Fibroblast of lung (primary cell): ENCODE results near the gene ATXN7L2. TPM values are rescaled to one million over a fixed set of nuclear protein-coding genes. Genes with fewer than 3 reads are reported as not detected.

Experiments used
- DNase-seq, 2 donors: peaks; one replicate each; pipeline versions ENCODE4 v3.0.0 to v3.0.0-alpha.2; 2010; ENCODE audit warnings: low read depth in 2 of 2
- H2AFZ ChIP-seq: 2 replicates; pipeline ENCODE4 v1.5.1; 2012; ENCODE audit warnings: low read length, control low read depth, inconsistent platforms
- H3K27ac ChIP-seq: 2 replicates; pipeline ENCODE4 v1.5.1; 2011; ENCODE audit warnings: low read length, control low read depth; ENCODE audit not compliant: insufficient read depth
- H3K27me3 ChIP-seq: 2 replicates; pipeline ENCODE4 v1.5.1; 2011; ENCODE audit warnings: mild to moderate bottlenecking, low read length; ENCODE audit not compliant: control insufficient read depth, insufficient read depth
- H3K36me3 ChIP-seq: 2 replicates; pipeline ENCODE4 v1.5.1; 2011; ENCODE audit warnings: low read length; ENCODE audit not compliant: control insufficient read depth, insufficient read depth
- H3K4me1 ChIP-seq: 2 replicates; pipeline ENCODE4 v1.5.1; 2011; ENCODE audit warnings: low read length; ENCODE audit not compliant: control insufficient read depth, insufficient read depth; ENCODE audit errors: extremely low read depth
- H3K4me2 ChIP-seq: 2 replicates; pipeline ENCODE4 v1.5.1; 2011; ENCODE audit warnings: low read length, control low read depth; ENCODE audit not compliant: insufficient read depth; ENCODE audit errors: extremely low read depth
- H3K4me3 ChIP-seq, 4 experiments: fragments of 200-600 bp in 1 of 4; sonication (generic) in 1 of 4; replicated peaks in 1 of 4; 2 replicates each; pipeline ENCODE4 v1.5.1; 2011 to 2016; ENCODE audit warnings: low read length in 4 of 4, low read depth in 3 of 4, mild to moderate bottlenecking in 3 of 4, control low read depth in 2 of 4, inconsistent platforms in 1 of 4, mixed read lengths in 1 of 4; ENCODE audit not compliant: insufficient read depth in 1 of 4; ENCODE audit errors: control extremely low read depth in 1 of 4
- H3K79me2 ChIP-seq: 2 replicates; pipeline ENCODE4 v1.5.1; 2012; ENCODE audit warnings: mild to moderate bottlenecking, low read length, inconsistent platforms; ENCODE audit not compliant: control insufficient read depth, insufficient read depth
- H3K9ac ChIP-seq: 2 replicates; pipeline ENCODE4 v1.5.1; 2011; ENCODE audit warnings: mild to moderate bottlenecking, low read length, control low read depth; ENCODE audit not compliant: insufficient read depth
- H3K9me3 ChIP-seq: 2 replicates; pipeline ENCODE4 v1.5.1; 2012; ENCODE audit warnings: low read depth, low read length; ENCODE audit not compliant: control insufficient read depth, insufficient read depth
- H4K20me1 ChIP-seq: 2 replicates; pipeline ENCODE4 v1.5.1; 2011; ENCODE audit warnings: low read length; ENCODE audit not compliant: control insufficient read depth, insufficient read depth; ENCODE audit errors: extremely low read depth
- EZH2 ChIP-seq: IDR thresholded peaks from 2 replicates; pipeline ENCODE4 v1.5.1; 2012; ENCODE audit warnings: low read length, control low read depth, mild to moderate bottlenecking; ENCODE audit errors: missing control alignments
- polyA plus RNA-seq, 2 donors: library from polyadenylated mRNA; depleted of rRNA in 1 of 2; stranded (reverse) in 1 of 2; unstranded in 1 of 2; fragments of >200 nt; gene quantifications; 2 replicates each; pipeline ENCODE4 v1.2.1, GENCODE V29; 2011 to 2012; ENCODE audit warnings: missing spikeins in 1 of 2
- total RNA-seq: library from RNA; depleted of rRNA; stranded (reverse); fragments of >200 nt; gene quantifications from 2 replicates; pipeline ENCODE4 v1.2.1, GENCODE V29; 2014
- TF ChIP-seq, protein P1 (sequence below), 2 donors: IDR thresholded peaks in 1 of 2; conservative IDR thresholded peaks in 1 of 2; 1 replicate in 1 of 2; 2 replicates in 1 of 2; pipeline ENCODE4 v1.5.1; 2011 to 2012; ENCODE audit warnings: low read length in 2 of 2, control low read depth in 1 of 2, inconsistent platforms in 1 of 2, low read depth in 1 of 2, mild to moderate bottlenecking in 1 of 2

Gene ATXN7L2
- total and polyA plus RNA-seq, 2 donors (not counting 1 experiment from before 2014, with no cell fraction given), result 0.86 to 2.0 TPM

DNA sequence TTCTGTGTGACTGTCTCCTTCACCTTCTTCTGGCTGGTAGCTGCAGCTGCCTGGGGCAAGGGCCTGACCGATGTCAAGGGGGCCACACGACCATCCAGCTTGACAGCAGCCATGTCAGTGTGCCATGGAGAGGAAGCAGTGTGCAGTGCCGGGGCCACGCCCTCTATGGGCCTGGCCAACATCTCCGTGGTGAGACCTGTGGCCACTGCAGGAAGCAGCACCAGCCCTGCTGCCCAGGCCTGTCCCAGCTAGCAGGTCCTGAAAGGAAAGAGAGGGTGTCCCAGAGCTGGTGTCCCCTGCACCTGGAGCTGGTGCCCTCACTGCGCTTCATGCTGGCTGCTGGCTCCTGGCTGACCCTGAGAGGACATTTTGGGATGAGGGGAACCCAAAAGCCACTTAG is 5.9 kb upstream of the ATXN7L2 start:
- Histone ChIP-seq H3K36me3 (no peaks in the 10 kb centered on the region), H3K27ac (no peak overlapping the region), H3K9me3 (no peaks in the 10 kb centered on the region), H3K9ac (no peak overlapping the region), H3K79me2 (no peaks in the 10 kb centered on the region), H3K4me3 (no peak overlapping the region), H4K20me1 (no peaks in the 10 kb centered on the region), H2AFZ (no peak overlapping the region), H3K4me1 (no peaks in the 10 kb centered on the region), H3K27me3 (peaks cover 12% of the 10 kb centered on the region), H3K4me2 (no peak overlapping the region)
- TF ChIP-seq, protein P1, sequence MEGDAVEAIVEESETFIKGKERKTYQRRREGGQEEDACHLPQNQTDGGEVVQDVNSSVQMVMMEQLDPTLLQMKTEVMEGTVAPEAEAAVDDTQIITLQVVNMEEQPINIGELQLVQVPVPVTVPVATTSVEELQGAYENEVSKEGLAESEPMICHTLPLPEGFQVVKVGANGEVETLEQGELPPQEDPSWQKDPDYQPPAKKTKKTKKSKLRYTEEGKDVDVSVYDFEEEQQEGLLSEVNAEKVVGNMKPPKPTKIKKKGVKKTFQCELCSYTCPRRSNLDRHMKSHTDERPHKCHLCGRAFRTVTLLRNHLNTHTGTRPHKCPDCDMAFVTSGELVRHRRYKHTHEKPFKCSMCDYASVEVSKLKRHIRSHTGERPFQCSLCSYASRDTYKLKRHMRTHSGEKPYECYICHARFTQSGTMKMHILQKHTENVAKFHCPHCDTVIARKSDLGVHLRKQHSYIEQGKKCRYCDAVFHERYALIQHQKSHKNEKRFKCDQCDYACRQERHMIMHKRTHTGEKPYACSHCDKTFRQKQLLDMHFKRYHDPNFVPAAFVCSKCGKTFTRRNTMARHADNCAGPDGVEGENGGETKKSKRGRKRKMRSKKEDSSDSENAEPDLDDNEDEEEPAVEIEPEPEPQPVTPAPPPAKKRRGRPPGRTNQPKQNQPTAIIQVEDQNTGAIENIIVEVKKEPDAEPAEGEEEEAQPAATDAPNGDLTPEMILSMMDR (conservative IDR thresholded peaks at IDR 0.05 in 1 of 2, IDR thresholded peaks at IDR 0.05 in 1 of 2; ENCODE audit: low read depth in 1 of 2, low read length in 2 of 2), result no peak
- no peak for TF ChIP-seq EZH2
- DNase-seq, result no peak

DNA sequence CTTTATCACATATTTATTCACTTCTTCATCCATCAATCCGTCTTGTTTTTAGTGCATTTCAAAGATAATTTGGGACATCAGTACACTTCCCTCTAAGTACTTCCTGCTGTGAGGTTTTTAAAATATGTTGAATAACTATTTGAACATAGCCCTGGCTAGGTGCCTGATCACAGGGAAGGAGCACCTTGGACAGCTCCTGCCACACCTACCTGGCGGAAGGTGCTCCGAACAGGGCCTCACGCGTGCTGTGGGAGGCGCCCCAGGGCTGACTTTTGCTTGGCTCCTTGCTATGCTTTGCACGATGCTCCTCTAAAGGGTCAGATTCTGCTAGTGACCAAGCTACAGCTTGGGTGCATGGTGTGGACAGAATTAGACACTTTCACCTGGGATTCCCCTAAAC is 4.9 kb upstream of the ATXN7L2 start:
- no peak for DNase-seq
- Histone ChIP-seq H3K4me1 (peaks cover 6% of the 10 kb centered on the region), H3K4me3 (no peak overlapping the region), H3K27me3 (peaks cover 12% of the 10 kb centered on the region), H4K20me1 (no peaks in the 10 kb centered on the region), H3K27ac (no peak overlapping the region), H3K9me3 (no peaks in the 10 kb centered on the region), H3K79me2 (no peaks in the 10 kb centered on the region), H3K9ac (no peak overlapping the region), H3K4me2 (no peak overlapping the region), H3K36me3 (no peaks in the 10 kb centered on the region), H2AFZ (no peak overlapping the region)
- TF ChIP-seq, protein P1 (conservative IDR thresholded peaks at IDR 0.05 in 1 of 2, IDR thresholded peaks at IDR 0.05 in 1 of 2; ENCODE audit: low read depth in 1 of 2, low read length in 2 of 2), result no peak
- no peak for TF ChIP-seq EZH2

DNA sequence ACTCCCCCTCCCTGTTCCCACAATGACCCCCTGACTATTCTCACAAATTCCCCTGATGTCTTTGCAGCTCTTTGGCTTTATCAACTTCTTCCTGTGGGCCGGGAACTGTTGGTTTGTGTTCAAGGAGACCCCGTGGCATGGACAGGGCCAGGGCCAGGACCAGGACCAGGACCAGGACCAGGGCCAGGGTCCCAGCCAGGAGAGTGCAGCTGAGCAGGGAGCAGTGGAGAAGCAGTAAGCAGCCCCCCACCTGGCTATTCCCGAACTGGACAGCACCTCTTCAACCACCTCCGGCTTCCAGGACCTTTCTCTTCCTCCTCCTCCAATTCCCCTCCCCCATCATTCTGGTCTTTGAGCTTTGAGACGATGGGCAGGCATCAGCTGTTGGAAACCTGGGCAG is 4.4 kb upstream of the ATXN7L2 start:
- Histone ChIP-seq H3K4me2 (no peak overlapping the region), H3K36me3 (no peaks in the 10 kb centered on the region), H3K9ac (no peak overlapping the region), H3K27me3 (peaks cover 12% of the 10 kb centered on the region), H2AFZ (no peak overlapping the region), H3K27ac (no peak overlapping the region), H3K4me3 (no peak overlapping the region), H3K9me3 (no peaks in the 10 kb centered on the region), H3K4me1 (peaks cover 6% of the 10 kb centered on the region), H3K79me2 (no peaks in the 10 kb centered on the region), H4K20me1 (no peaks in the 10 kb centered on the region)
- no peak for DNase-seq
- no peak for TF ChIP-seq EZH2
- TF ChIP-seq, protein P1 (conservative IDR thresholded peaks at IDR 0.05 in 1 of 2, IDR thresholded peaks at IDR 0.05 in 1 of 2; ENCODE audit: low read depth in 1 of 2, low read length in 2 of 2), result no peak
